H9 (cell line): ENCODE results near the gene WNT6. TPM values are rescaled to one million over a fixed set of nuclear protein-coding genes. Genes with fewer than 3 reads are reported as not detected.

Experiments
- DNase-seq: peaks from one replicate; pipeline ENCODE4 v3.0.0-alpha.2; 2017
- H2AFZ ChIP-seq: one replicate; pipeline ENCODE4 v1.6.1; 2013; ENCODE audit warnings: mild to moderate bottlenecking, low read length, control low read depth, moderate library complexity
- H2AK5ac ChIP-seq: 2 replicates; pipeline ENCODE4 v1.6.1; 2013; ENCODE audit warnings: low read length, control low read depth, mixed read lengths; ENCODE audit not compliant: insufficient read length
- H2BK120ac ChIP-seq: one replicate; pipeline ENCODE4 v1.6.1; 2013; ENCODE audit warnings: low read depth, mild to moderate bottlenecking, low read length, control low read depth, inconsistent platforms; ENCODE audit not compliant: poor library complexity, severe bottlenecking
- H2BK12ac ChIP-seq: 2 replicates; pipeline ENCODE4 v1.6.1; 2013; ENCODE audit warnings: low read length, control low read depth, mixed read lengths, low read depth; ENCODE audit not compliant: insufficient read length
- H2BK15ac ChIP-seq: 2 replicates; pipeline ENCODE4 v1.6.1; 2013; ENCODE audit warnings: low read depth, low read length, control low read depth
- H2BK20ac ChIP-seq: one replicate; pipeline ENCODE4 v1.6.1; 2013; ENCODE audit warnings: low read depth, mild to moderate bottlenecking, low read length, control low read depth, inconsistent platforms; ENCODE audit not compliant: poor library complexity, severe bottlenecking
- H2BK5ac ChIP-seq: 2 replicates; pipeline ENCODE4 v1.6.1; 2013; ENCODE audit warnings: low read length, control low read depth, mixed read lengths; ENCODE audit not compliant: insufficient read length
- H3K14ac ChIP-seq: 2 replicates; pipeline ENCODE4 v1.6.1; 2013; ENCODE audit warnings: low read length, control low read depth; ENCODE audit not compliant: insufficient read depth
- H3K18ac ChIP-seq: 2 replicates; pipeline ENCODE4 v1.6.1; 2013; ENCODE audit warnings: low read depth, mild to moderate bottlenecking, mixed read lengths, low read length, control low read depth; ENCODE audit not compliant: insufficient read length
- H3K23ac ChIP-seq: 2 replicates; pipeline ENCODE4 v1.6.1; 2013; ENCODE audit warnings: low read length, control low read depth, mixed read lengths, low read depth; ENCODE audit not compliant: insufficient read length
- H3K23me2 ChIP-seq: 2 replicates; pipeline ENCODE4 v1.6.1; 2013; ENCODE audit warnings: low read depth, mild to moderate bottlenecking, mixed read lengths, low read length, control low read depth; ENCODE audit not compliant: insufficient read length, poor library complexity, severe bottlenecking
- H3K27ac ChIP-seq: 2 replicates; pipeline ENCODE4 v1.5.1; 2013; ENCODE audit warnings: low read length, control low read depth, mixed read lengths, low read depth; ENCODE audit not compliant: insufficient read length
- H3K27me3 ChIP-seq: 2 replicates; pipeline ENCODE4 v1.6.1; 2013; ENCODE audit warnings: low read length, control low read depth, inconsistent platforms; ENCODE audit not compliant: insufficient read depth
- H3K4ac ChIP-seq: 2 replicates; pipeline ENCODE4 v1.6.1; 2013; ENCODE audit warnings: low read depth, mild to moderate bottlenecking, control low read depth, inconsistent platforms, low read length, moderate library complexity
- H3K4me1 ChIP-seq: 2 replicates; pipeline ENCODE4 v1.6.1; 2013; ENCODE audit warnings: low read length, control low read depth, inconsistent platforms; ENCODE audit not compliant: insufficient read depth
- H3K4me2 ChIP-seq: 2 replicates; pipeline ENCODE4 v1.6.1; 2013; ENCODE audit warnings: low read length, control low read depth, mixed read lengths; ENCODE audit not compliant: insufficient read length, insufficient read depth
- H3K56ac ChIP-seq: 2 replicates; pipeline ENCODE4 v1.6.1; 2013; ENCODE audit warnings: low read depth, mild to moderate bottlenecking, mixed read lengths, low read length, control low read depth; ENCODE audit not compliant: insufficient read length
- H3K79me1 ChIP-seq: 2 replicates; pipeline ENCODE4 v1.6.1; 2013; ENCODE audit warnings: low read depth, mild to moderate bottlenecking, moderate library complexity, low read length, control low read depth, inconsistent platforms; ENCODE audit not compliant: insufficient read depth, poor library complexity, severe bottlenecking
- H3K79me2 ChIP-seq: 2 replicates; pipeline ENCODE4 v1.6.1; 2013; ENCODE audit warnings: low read length, control low read depth, inconsistent platforms; ENCODE audit not compliant: insufficient read depth
- H3K9ac ChIP-seq: 2 replicates; pipeline ENCODE4 v1.6.1; 2013; ENCODE audit warnings: low read length, control low read depth, mixed read lengths; ENCODE audit not compliant: insufficient read length; ENCODE audit errors: extremely low read depth
- H3K9me3 ChIP-seq: one replicate; pipeline ENCODE4 v1.6.1; 2013; ENCODE audit warnings: low read depth, low read length, inconsistent platforms; ENCODE audit not compliant: control insufficient read depth
- H3T11ph ChIP-seq: one replicate; pipeline ENCODE4 v1.6.1; 2013; ENCODE audit warnings: mild to moderate bottlenecking, low read length, control low read depth, inconsistent platforms
- H4K20me1 ChIP-seq: one replicate; pipeline ENCODE4 v1.6.1; 2013; ENCODE audit not compliant: control insufficient read depth, insufficient read length, insufficient read depth
- H4K5ac ChIP-seq: 2 replicates; pipeline ENCODE4 v1.6.1; 2013; ENCODE audit warnings: low read depth, mild to moderate bottlenecking, mixed read lengths, low read length, control low read depth; ENCODE audit not compliant: insufficient read length
- H4K8ac ChIP-seq: replicated peaks from 2 replicates; pipeline ENCODE4 v1.6.1; 2013; ENCODE audit warnings: low read length, control low read depth, mixed read lengths, low read depth; ENCODE audit not compliant: insufficient read length
- H4K91ac ChIP-seq: 2 replicates; pipeline ENCODE4 v1.6.1; 2013; ENCODE audit warnings: low read depth, mild to moderate bottlenecking, moderate library complexity, mixed read lengths, low read length, control low read depth; ENCODE audit not compliant: insufficient read length
- H3K27ac Mint-ChIP-seq, 3 experiments: 2 replicates in 2 of 3; 3 replicates in 1 of 3; pipeline ENCODE4 v1.8.0; 2020 to 2021; ENCODE audit warnings: mixed read lengths in 3 of 3, mild to moderate bottlenecking in 1 of 3, moderate library complexity in 1 of 3
- H3K27me3 Mint-ChIP-seq: 2 replicates; pipeline ENCODE4 v1.8.0; 2021; ENCODE audit warnings: low read depth, mild to moderate bottlenecking, moderate library complexity, mixed read lengths
- H3K36me3 Mint-ChIP-seq, 3 experiments: 2 replicates in 2 of 3; 3 replicates in 1 of 3; pipeline ENCODE4 v1.8.0; 2020 to 2021; ENCODE audit warnings: low read depth in 3 of 3, mixed read lengths in 3 of 3; ENCODE audit not compliant: insufficient read depth in 1 of 3
- H3K4me1 Mint-ChIP-seq, 2 experiments: 2 replicates each; pipeline ENCODE4 v1.8.0; 2020; ENCODE audit warnings: mixed read lengths in 2 of 2
- H3K4me3 Mint-ChIP-seq, 2 experiments: 2 replicates in 1 of 2; 3 replicates in 1 of 2; pipeline ENCODE4 v1.8.0; 2020 to 2021; ENCODE audit warnings: mild to moderate bottlenecking in 2 of 2, mixed read lengths in 2 of 2, moderate library complexity in 1 of 2
- H3K9me3 Mint-ChIP-seq, 2 experiments: 2 replicates in 1 of 2; 3 replicates in 1 of 2; pipeline ENCODE4 v1.8.0; 2020; ENCODE audit warnings: mild to moderate bottlenecking in 2 of 2, mixed read lengths in 2 of 2, moderate library complexity in 1 of 2
- CTCF ChIP-seq: fragments of 200-600 bp; sonication (generic); conservative IDR thresholded peaks from 3 replicates; pipeline ENCODE4 v1.8.0; 2021; ENCODE audit warnings: antibody characterized with exemption, mild to moderate bottlenecking
- WGBS: extraction: QIAGEN DNeasy Blood & Tissue Kit; methylation state at CpG from one replicate; pipeline ENCODE4 v1.1.7; 2013; ENCODE audit warnings: missing lambda C conversion rate, low lambda C conversion rate, mixed read lengths; ENCODE audit not compliant: insufficient read length; ENCODE audit errors: extremely low coverage; 5-methylcytosine and 5-hydroxymethylcytosine counted together
- total RNA-seq: library from RNA; stranded (reverse); gene quantifications from 2 replicates; pipeline ENCODE4 v1.2.1, GENCODE V29; 2021

WNT6 gene
- total RNA-seq, 1 experiment from 2014 or later = not detected

DNA sequence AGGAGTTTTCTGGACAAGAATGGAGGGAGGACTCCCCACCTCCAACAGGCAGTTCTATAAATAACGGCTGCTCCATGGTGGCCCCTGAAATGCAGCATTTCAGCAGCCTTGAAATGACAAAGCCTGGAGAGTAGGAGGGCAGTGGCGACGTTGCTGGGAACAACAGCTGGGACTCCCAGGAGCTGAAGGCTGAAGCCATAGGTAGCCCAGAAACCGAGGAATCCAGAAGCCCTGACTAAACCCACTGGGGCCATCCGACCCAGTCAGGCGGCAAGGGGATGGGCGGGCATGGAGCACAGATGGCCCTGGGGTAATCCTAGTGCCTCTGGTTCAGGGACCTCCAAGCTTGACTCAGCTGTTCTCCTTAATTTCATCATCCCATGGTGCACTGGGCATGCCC is 37.0 kb upstream of the WNT6 start:
- H3K27ac ChIP-seq = no peak overlapping the region
- Mint-ChIP-seq H3K27ac (no peak overlapping the region; a peak in 1 of 7 replicates), H3K9me3 (no peaks in the 10 kb centered on the region), H3K36me3 (no peaks in the 10 kb centered on the region; a peak in 1 of 7 replicates), H3K4me1 (peaks cover 8 to 13% of the 10 kb centered on the region in 2 experiments), H3K27me3 (peaks cover 7% of the 10 kb centered on the region), H3K4me3 (no peak overlapping the region)
- no peak overlapping the region for H4K91ac ChIP-seq
- no peak overlapping the region for H3K18ac ChIP-seq
- H3K4me2 ChIP-seq = no peak overlapping the region
- WGBS = no CpG with 5 or more reads among the region's 7 CpGs
- H3K14ac ChIP-seq = no peak overlapping the region
- H2BK120ac ChIP-seq = no peak overlapping the region
- no peak for TF ChIP-seq CTCF
- no peaks in the 10 kb centered on the region for H3K79me2 ChIP-seq
- no peak overlapping the region for H2AFZ ChIP-seq
- no peak overlapping the region for H2BK20ac ChIP-seq
- no peak overlapping the region for H3K23ac ChIP-seq
- H3K9me3 ChIP-seq = no peaks in the 10 kb centered on the region
- no peak overlapping the region for H3K4ac ChIP-seq
- H2AK5ac ChIP-seq = no peak overlapping the region
- H4K5ac ChIP-seq = no peak overlapping the region
- H3K79me1 ChIP-seq = no peaks in the 10 kb centered on the region
- H2BK5ac ChIP-seq = no peak overlapping the region
- no peaks in the 10 kb centered on the region for H4K20me1 ChIP-seq
- no peaks in the 10 kb centered on the region for H3K4me1 ChIP-seq
- H3K9ac ChIP-seq = no peak overlapping the region
- no peak overlapping the region for H2BK12ac ChIP-seq
- H3K23me2 ChIP-seq = no peaks in the 10 kb centered on the region
- H2BK15ac ChIP-seq = no peak overlapping the region
- H3K27me3 ChIP-seq = no peaks in the 10 kb centered on the region
- DNase-seq = no peak
- no peak overlapping the region for H3T11ph ChIP-seq
- no peak overlapping the region for H3K56ac ChIP-seq
- no peak overlapping the region for H4K8ac ChIP-seq
